Epithelial cell of proximal tubule (primary cell): ENCODE results near the gene CD200. TPM values are rescaled to one million over a fixed set of nuclear protein-coding genes. Genes with fewer than 3 reads are reported as not detected.

ENCODE experiments used
- DNase-seq: peaks from one replicate; pipeline ENCODE4 v3.0.0-alpha.2; 2011; ENCODE audit warnings: low read depth
- H3K4me3 ChIP-seq: 2 replicates; pipeline ENCODE4 v1.5.1; 2011; ENCODE audit warnings: low read depth, mild to moderate bottlenecking, low read length
- total RNA-seq: library from RNA; depleted of rRNA; stranded (reverse); fragments of >200 nt; gene quantifications from 2 replicates; pipeline ENCODE4 v1.2.3, GENCODE V29; 2015
- TF ChIP-seq, protein P1 (sequence below): conservative IDR thresholded peaks from 2 replicates; pipeline ENCODE4 v1.5.1; 2012; ENCODE audit warnings: low read depth, mild to moderate bottlenecking, low read length

The CD200 gene
- total RNA-seq, 1 donor from 2014 or later: 3.8 TPM

DNA sequence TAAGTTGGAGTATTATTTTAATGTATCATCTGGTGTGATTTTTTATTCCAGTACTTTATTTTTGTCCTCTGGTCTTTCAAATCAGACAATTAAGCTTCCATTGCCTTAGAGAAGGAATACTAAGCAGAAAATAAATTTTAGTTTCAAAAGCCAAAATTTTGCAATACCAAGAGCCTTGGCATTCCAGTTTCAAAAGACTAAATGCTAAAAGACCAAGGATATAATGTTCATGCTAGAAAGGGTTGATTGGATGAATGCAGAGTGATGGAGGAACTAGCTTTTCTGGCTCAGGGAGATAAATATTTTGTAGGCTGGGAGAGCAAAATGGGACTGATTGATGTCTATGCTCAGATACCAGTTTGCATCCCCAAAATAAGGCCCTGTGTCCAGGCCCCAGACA is 6.2 kb downstream of the CD200 start:
- no peak for DNase-seq
- TF ChIP-seq, protein P1, sequence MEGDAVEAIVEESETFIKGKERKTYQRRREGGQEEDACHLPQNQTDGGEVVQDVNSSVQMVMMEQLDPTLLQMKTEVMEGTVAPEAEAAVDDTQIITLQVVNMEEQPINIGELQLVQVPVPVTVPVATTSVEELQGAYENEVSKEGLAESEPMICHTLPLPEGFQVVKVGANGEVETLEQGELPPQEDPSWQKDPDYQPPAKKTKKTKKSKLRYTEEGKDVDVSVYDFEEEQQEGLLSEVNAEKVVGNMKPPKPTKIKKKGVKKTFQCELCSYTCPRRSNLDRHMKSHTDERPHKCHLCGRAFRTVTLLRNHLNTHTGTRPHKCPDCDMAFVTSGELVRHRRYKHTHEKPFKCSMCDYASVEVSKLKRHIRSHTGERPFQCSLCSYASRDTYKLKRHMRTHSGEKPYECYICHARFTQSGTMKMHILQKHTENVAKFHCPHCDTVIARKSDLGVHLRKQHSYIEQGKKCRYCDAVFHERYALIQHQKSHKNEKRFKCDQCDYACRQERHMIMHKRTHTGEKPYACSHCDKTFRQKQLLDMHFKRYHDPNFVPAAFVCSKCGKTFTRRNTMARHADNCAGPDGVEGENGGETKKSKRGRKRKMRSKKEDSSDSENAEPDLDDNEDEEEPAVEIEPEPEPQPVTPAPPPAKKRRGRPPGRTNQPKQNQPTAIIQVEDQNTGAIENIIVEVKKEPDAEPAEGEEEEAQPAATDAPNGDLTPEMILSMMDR: no peak
- H3K4me3 ChIP-seq: no peak overlapping the region

DNA sequence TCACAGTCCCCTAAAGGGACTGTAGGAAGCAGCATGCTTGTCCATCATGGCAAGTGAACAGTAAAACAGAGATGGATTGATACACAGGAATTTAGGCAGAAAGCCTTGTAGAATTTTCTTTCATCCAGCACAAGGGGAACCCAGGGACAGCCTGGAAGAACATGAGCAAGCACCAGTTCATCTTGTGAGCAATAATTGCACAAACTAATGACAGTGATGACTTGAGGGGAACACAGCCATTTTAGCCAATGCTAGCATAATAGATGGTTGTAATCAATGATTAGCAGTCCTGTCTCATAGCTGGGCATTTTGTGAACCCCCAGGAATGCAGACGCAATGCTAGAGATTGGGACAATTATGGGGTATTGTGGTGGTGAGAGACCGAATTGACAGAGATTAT is 6.7 kb downstream of the CD200 start:
- no peak for DNase-seq
- TF ChIP-seq, protein P1: no peak
- no peak overlapping the region for H3K4me3 ChIP-seq

DNA sequence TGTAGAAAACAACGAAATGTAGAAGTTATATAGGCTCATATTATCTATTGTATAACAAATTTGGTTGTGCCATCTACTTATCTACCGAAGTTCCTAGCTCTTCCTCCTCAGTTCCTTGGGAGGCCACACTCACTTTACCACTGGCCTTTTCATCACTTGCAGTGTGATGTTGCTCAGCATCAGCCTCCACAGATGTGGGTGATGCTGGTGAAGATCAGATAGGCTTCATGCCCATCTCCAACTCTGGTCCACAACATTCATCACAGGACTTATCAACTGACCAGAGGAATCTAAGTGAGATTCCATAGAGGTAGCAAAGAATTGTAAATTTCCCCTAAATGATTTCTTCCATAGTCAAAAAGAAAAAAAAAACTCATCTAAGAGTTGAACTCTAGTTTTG is 8.4 kb downstream of the CD200 start:
- TF ChIP-seq, protein P1: no peak
- no peak overlapping the region for H3K4me3 ChIP-seq
- no peak for DNase-seq

DNA sequence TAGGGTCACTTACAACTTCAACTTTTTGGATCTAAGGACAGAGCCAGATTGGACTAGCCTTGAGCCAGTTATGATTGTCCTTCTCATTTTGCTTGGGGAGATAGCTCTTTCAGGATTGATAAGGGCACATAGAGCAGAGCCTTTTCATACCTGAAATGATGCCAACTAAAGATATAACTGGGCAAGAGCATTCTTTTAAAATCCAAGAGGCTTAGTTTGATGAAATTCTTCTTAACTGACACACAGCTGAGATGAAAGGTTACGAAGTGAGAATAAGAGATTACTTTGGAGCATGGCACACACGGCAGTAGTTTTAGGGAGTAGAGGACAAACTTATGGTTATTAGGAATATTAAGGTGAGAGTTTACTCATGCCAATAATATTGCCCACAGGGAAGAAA is 12.7 kb downstream of the CD200 start:
- TF ChIP-seq, protein P1: no peak
- DNase-seq: no peak
- no peak overlapping the region for H3K4me3 ChIP-seq

DNA sequence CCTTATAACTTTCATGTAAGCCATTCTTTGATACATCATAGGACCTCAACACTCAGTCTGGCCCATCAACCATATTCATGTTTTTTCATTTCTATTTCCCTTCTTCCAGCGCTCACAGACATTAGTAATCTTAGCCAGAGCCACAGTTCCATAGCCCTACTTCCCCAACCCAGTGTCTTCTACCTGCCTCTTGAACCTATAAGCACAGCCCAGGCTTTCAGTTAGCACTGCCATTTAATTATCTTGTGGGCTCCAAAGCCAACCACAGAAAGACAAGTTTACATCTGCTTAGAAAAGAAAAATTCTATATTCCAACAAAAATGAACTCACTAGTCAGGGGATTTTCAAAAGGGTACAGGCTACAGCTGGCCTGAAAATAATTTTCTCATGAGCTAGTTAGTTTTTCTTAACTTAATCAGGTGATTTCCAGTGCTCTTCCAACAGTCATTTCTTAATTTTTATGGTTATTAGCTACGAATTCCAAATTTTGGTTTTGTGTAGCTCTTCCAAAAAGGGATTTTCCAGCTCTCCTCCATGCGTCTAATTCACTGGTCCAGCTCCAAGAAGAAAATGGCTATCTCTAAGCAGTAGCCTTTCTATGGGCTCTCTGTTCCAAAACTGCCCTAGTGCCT is 13.7 kb downstream of the CD200 start:
- H3K4me3 ChIP-seq: no peak overlapping the region
- TF ChIP-seq, protein P1: no peak
- DNase-seq: no peak

DNA sequence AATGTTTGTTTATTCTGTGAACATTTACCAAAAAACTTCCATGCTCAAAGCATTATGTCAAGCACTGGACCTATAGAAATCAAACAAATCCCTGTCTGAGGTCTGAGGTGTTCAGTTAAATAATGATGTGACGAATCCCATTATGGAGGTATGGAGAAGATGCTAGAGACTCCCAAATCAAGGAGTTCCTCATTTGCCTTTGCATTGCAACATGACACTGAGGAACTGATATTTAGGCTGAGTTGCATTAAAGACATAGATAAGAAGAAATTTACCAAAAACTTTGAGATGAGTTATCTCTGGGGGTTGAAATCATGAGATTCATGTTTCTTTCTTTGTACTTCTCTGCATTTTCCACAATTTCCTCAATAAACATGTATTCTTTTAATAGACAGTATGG is 16.0 kb downstream of the CD200 start:
- TF ChIP-seq, protein P1: no peak
- no peak overlapping the region for H3K4me3 ChIP-seq
- no peak for DNase-seq

DNA sequence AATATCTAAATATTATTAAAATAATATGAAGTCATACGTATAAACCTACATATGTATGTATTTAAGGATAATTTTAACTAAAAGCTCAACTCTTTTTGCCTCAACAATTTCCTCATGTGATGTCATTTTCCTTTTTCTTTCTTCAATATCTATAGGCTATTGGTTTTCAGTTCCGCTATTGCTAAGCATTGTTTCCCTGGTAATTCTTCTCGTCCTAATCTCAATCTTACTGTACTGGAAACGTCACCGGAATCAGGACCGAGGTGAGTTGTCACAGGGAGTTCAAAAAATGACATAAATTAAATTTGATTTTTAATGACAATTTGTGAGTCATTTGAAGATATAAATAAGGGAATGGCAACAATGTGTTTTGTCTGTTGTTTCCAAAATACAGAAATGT is 16.6 kb downstream of the CD200 start:
- no peak for DNase-seq
- H3K4me3 ChIP-seq: no peak overlapping the region
- TF ChIP-seq, protein P1: no peak
